Measurements from ENCODE around the gene IYD. TPM values are rescaled to one million over a fixed set of nuclear protein-coding genes. Genes with fewer than 3 reads are reported as not detected.

Gene IYD, protein sequence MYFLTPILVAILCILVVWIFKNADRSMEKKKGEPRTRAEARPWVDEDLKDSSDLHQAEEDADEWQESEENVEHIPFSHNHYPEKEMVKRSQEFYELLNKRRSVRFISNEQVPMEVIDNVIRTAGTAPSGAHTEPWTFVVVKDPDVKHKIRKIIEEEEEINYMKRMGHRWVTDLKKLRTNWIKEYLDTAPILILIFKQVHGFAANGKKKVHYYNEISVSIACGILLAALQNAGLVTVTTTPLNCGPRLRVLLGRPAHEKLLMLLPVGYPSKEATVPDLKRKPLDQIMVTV
- not detected in 2 replicates for polyA plus RNA-seq (2012; rRNA removed)
- not detected in 2 replicates for polyA plus RNA-seq (2012; cell fraction: cytosol; rRNA removed)
- not detected in 2 replicates for polyA plus RNA-seq (2012; cell fraction: nucleus; rRNA removed)

DNA sequence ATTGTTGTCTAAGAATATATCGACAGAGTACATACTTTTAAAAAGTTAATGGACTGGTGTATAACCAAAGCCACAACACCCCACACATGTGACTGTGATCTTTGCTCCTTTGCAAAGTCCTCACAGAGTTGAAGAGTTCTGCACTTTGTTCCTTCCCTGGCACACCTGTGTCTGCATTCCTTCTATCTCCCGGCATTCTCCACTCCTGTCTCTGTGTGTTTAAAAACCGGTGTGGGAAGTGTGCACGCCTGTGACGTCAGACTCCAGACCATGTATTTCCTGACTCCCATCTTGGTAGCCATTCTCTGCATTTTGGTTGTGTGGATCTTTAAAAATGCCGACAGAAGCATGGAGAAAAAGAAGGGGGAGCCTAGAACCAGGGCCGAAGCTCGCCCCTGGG lies at the start of gene IYD:
TSS of gene IYD (plus strand) at position 251 of the 400 bp plus-strand sequence. CDS start at position 271, 20 bp downstream.
- ChIA-PET POLR2A (no interaction called here), CTCF (interaction anchor here (0.9 kb wide), 1 partner anchor 10 kb away, joined by 3 read pairs; no protein-coding TSS in a partner anchor)
- no peak within 1 kb of the TSS for H3K4me2 ChIP-seq
- no peaks in the 10 kb centered on the region for H3K9me3 ChIP-seq
- no peaks in the 10 kb centered on the region for H3K4me1 ChIP-seq (ENCODE audit: control insufficient read depth in 1 of 2, insufficient read depth in 2 of 2, low read depth in 1 of 2, low read length in 1 of 2)
- no peaks in the 10 kb centered on the region for H3F3A ChIP-seq (replicated peaks; ENCODE audit: insufficient read depth)
- 24% methylated on average over 8 of the region's 8 CpGs for WGBS (ENCODE audit: low lambda C conversion rate)
- DNase-seq, result no peak
- H2AFZ ChIP-seq (ENCODE audit: low read depth), result no peak within 1 kb of the TSS
- H3K4me3 ChIP-seq (ENCODE audit: low read depth in 2 of 2, low read length in 1 of 2), result no peak within 1 kb of the TSS
- no peaks in the 10 kb centered on the region for H3K79me2 ChIP-seq (ENCODE audit: insufficient read depth)
- H3K9me2 ChIP-seq, result no peaks in the 10 kb centered on the region
- no peak within 1 kb of the TSS for H3K27ac ChIP-seq (ENCODE audit: low read depth in 2 of 2, low read length in 1 of 2)
- H3K36me3 ChIP-seq (replicated peaks in 1 of 2; ENCODE audit: control insufficient read depth in 1 of 2, insufficient read depth in 2 of 2, low read length in 1 of 2), result no peaks in the 10 kb centered on the region
- H4K20me1 ChIP-seq (ENCODE audit: insufficient read depth), result no peaks in the 10 kb centered on the region
- no peak within 1 kb of the TSS for H3K9ac ChIP-seq
- no peaks in the 10 kb centered on the region for H3K27me3 ChIP-seq (ENCODE audit: insufficient read depth)
- TF ChIP-seq CHD2 (IDR thresholded peaks at IDR 0.05; ENCODE audit: low read length, partially characterized antibody) (no peak), SMC3 (IDR thresholded peaks at IDR 0.05; ENCODE audit: low read depth, low read length) (no peak), SIN3A (IDR thresholded peaks at IDR 0.05; ENCODE audit: borderline replicate concordance, low read depth, low read length) (no peak), MXI1 (IDR thresholded peaks at IDR 0.05; ENCODE audit: low read depth, low read length) (no peak), TCF12 (IDR thresholded peaks at IDR 0.05) (no peak), NFIC (IDR thresholded peaks at IDR 0.05; ENCODE audit: borderline replicate concordance) (no peak), FOXM1 (IDR thresholded peaks at IDR 0.05; ENCODE audit: low read depth) (no peak), ELF1 (IDR thresholded peaks at IDR 0.05) (no peak), FOXJ3 (CRISPR knock-in tag; IDR thresholded peaks at IDR 0.05) (no peak)
- TF ChIP-seq, protein P1, sequence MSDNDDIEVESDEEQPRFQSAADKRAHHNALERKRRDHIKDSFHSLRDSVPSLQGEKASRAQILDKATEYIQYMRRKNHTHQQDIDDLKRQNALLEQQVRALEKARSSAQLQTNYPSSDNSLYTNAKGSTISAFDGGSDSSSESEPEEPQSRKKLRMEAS (IDR thresholded peaks at IDR 0.05; ENCODE audit: low read depth), result no peak
- TF ChIP-seq, protein P2, sequence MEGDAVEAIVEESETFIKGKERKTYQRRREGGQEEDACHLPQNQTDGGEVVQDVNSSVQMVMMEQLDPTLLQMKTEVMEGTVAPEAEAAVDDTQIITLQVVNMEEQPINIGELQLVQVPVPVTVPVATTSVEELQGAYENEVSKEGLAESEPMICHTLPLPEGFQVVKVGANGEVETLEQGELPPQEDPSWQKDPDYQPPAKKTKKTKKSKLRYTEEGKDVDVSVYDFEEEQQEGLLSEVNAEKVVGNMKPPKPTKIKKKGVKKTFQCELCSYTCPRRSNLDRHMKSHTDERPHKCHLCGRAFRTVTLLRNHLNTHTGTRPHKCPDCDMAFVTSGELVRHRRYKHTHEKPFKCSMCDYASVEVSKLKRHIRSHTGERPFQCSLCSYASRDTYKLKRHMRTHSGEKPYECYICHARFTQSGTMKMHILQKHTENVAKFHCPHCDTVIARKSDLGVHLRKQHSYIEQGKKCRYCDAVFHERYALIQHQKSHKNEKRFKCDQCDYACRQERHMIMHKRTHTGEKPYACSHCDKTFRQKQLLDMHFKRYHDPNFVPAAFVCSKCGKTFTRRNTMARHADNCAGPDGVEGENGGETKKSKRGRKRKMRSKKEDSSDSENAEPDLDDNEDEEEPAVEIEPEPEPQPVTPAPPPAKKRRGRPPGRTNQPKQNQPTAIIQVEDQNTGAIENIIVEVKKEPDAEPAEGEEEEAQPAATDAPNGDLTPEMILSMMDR (IDR thresholded peaks at IDR 0.05), result no peak

DNA sequence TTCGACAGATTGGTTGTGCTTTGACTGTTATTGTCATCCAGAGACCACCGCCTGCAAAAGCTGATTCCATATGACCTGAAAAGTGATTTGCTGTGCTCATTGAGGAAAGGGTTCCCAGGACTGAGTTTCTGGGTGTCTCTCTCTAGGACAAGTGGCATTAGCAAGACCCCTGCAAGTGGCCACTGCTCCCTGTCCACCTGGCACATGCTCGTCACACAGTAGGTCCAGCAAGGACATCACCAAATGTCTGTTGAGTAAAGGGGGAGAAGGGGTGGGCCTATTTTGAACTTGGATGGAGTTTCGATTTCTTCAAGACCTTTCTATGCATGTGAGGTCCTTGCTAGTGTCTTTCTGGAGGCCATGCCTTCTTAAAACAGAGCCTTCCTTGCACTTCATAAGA lies 48.9 kb upstream of the IYD start:
- H3K9me2 ChIP-seq, result no peaks in the 10 kb centered on the region
- no peaks in the 10 kb centered on the region for H3F3A ChIP-seq (replicated peaks; ENCODE audit: insufficient read depth)
- no peaks in the 10 kb centered on the region for H3K9me3 ChIP-seq
- H3K9ac ChIP-seq, result no peak overlapping the region
- no peak overlapping the region for H3K27ac ChIP-seq (ENCODE audit: low read depth in 2 of 2, low read length in 1 of 2)
- POLR2A ChIA-PET, result no interaction called here
- 2% methylated on average over 4 of the region's 4 CpGs for WGBS (ENCODE audit: low lambda C conversion rate)
- H3K4me1 ChIP-seq (ENCODE audit: control insufficient read depth in 1 of 2, insufficient read depth in 2 of 2, low read depth in 1 of 2, low read length in 1 of 2), result no peaks in the 10 kb centered on the region
- DNase-seq, result no peak
- H3K4me2 ChIP-seq, result no peak overlapping the region
- no peak overlapping the region for H2AFZ ChIP-seq (ENCODE audit: low read depth)
- TF ChIP-seq, protein P2 (IDR thresholded peaks at IDR 0.05), result no peak
- TF ChIP-seq, protein P3, sequence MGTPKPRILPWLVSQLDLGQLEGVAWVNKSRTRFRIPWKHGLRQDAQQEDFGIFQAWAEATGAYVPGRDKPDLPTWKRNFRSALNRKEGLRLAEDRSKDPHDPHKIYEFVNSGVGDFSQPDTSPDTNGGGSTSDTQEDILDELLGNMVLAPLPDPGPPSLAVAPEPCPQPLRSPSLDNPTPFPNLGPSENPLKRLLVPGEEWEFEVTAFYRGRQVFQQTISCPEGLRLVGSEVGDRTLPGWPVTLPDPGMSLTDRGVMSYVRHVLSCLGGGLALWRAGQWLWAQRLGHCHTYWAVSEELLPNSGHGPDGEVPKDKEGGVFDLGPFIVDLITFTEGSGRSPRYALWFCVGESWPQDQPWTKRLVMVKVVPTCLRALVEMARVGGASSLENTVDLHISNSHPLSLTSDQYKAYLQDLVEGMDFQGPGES (IDR thresholded peaks at IDR 0.05; ENCODE audit: low read depth, low read length), result no peak
- TF ChIP-seq, protein P4, sequence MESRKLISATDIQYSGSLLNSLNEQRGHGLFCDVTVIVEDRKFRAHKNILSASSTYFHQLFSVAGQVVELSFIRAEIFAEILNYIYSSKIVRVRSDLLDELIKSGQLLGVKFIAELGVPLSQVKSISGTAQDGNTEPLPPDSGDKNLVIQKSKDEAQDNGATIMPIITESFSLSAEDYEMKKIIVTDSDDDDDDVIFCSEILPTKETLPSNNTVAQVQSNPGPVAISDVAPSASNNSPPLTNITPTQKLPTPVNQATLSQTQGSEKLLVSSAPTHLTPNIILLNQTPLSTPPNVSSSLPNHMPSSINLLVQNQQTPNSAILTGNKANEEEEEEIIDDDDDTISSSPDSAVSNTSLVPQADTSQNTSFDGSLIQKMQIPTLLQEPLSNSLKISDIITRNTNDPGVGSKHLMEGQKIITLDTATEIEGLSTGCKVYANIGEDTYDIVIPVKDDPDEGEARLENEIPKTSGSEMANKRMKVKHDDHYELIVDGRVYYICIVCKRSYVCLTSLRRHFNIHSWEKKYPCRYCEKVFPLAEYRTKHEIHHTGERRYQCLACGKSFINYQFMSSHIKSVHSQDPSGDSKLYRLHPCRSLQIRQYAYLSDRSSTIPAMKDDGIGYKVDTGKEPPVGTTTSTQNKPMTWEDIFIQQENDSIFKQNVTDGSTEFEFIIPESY (IDR thresholded peaks at IDR 0.05; ENCODE audit: borderline replicate concordance, low read depth), result no peak
- H3K36me3 ChIP-seq (replicated peaks in 1 of 2; ENCODE audit: control insufficient read depth in 1 of 2, insufficient read depth in 2 of 2, low read length in 1 of 2), result no peaks in the 10 kb centered on the region
- CTCF ChIA-PET, result no interaction called here
- H3K27me3 ChIP-seq (ENCODE audit: insufficient read depth), result peaks cover 14% of the 10 kb centered on the region; the same call in 1 of the 2 replicates
- no peak overlapping the region for H3K4me3 ChIP-seq (ENCODE audit: low read depth in 2 of 2, low read length in 1 of 2)
- no peaks in the 10 kb centered on the region for H3K79me2 ChIP-seq (ENCODE audit: insufficient read depth)
- no peaks in the 10 kb centered on the region for H4K20me1 ChIP-seq (ENCODE audit: insufficient read depth)
